SH-SY5Y (cell line): ENCODE data around the gene FGF12.

ENCODE experiments used
- GATA2 ChIP-seq: IDR thresholded peaks from 2 replicates; pipeline ENCODE4 v1.6.1; 2011; ENCODE audit warnings: mild to moderate bottlenecking, low read depth, low read length
- GATA3 ChIP-seq: IDR thresholded peaks from 2 replicates; pipeline ENCODE4 v1.6.1; 2011; ENCODE audit warnings: low read depth, mild to moderate bottlenecking, low read length, moderate library complexity

Gene FGF12

GRCh38 chr3:192253138-192253887 is 474.0 kb downstream of the FGF12 start:
- TF ChIP-seq GATA3: no peak
- TF ChIP-seq GATA2: no peak

GRCh38 chr3:192249516-192249915 is 477.8 kb downstream of the FGF12 start:
- TF ChIP-seq GATA3 (no peak), GATA2 (no peak)

- TF ChIP-seq GATA2: no peak
- no peak for TF ChIP-seq GATA3
These were observed 480.3 kb downstream of the FGF12 start for GRCh38 chr3:192246847-192247559.

GRCh38 chr3:192244591-192244990 is 482.8 kb downstream of the FGF12 start:
- TF ChIP-seq GATA2: no peak

GRCh38 chr3:192239956-192240355 is 487.4 kb downstream of the FGF12 start:
- no peak for TF ChIP-seq GATA3
- TF ChIP-seq GATA2: no peak

- TF ChIP-seq GATA2: no peak
- no peak for TF ChIP-seq GATA3
These were observed 489.2 kb downstream of the FGF12 start for GRCh38 chr3:192237992-192238608.

DNA sequence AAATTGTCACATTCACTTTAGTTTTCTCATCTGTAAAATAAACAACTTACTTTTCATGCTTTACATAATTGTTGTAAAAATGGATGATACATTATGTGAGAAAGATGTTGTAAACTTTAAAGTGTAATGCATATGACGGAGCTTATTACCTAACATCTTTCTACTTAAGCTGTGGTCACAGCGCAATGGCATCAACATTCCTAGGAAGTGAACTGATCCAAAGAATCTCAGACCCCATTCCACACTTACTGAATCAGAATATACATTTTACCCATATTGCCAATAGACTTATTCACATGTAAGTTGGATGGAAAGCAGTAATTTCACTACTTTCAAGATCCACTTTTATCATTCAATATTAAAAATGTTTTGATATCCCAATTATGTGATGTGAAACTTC is 497.5 kb downstream of the FGF12 start:
- no peak for TF ChIP-seq GATA2
- no peak for TF ChIP-seq GATA3

DNA sequence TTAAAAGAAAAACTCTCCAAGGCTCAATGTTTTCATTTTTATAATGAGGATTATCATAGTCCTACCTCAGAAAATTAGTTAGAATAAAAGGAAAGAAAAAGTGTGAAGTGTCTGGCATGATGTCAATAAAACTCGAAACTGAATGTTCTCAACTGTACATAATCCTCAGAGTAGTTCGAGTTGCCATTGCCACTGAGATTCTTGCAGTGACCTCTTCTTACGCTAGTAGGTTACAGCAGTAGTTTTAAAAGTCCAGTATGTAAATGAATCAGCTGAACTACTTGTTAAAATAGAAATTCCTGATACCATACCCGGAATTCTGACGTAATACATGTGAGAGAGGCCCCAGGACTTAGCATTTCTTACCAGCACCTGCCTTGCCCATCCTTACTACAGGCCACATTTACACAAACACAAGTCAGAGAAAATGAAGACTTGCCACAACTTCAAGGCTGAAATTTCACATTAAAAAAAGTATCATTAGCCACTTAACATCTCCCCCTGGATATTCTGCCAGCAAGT is 502.6 kb downstream of the FGF12 start:
- TF ChIP-seq GATA2: no peak

- no peak for TF ChIP-seq GATA3
- no peak for TF ChIP-seq GATA2
These were observed 503.5 kb downstream of the FGF12 start for GRCh38 chr3:192223815-192224214.

DNA sequence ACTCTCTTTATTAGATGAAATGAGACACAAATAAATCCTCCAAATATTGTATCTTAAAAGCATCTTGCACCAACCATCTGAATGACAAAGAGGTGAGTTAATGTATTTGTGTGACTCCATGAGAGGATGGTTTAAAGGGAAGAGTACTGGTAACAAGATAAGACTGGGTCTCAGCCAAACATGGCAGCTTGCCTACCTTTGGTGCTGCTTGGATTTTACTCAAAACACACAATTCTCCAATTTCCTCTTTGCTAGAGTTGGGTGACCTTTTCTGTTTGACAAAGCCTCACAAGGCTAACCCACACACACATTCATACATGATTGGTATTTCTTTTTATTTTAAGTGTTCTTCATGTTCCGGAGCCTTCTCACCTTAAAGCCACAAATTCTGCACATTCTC is 506.4 kb downstream of the FGF12 start:
- TF ChIP-seq GATA2 (no peak), GATA3 (no peak)

- no peak for TF ChIP-seq GATA2
- no peak for TF ChIP-seq GATA3
These were observed 507.4 kb downstream of the FGF12 start for GRCh38 chr3:192219926-192220325.

DNA sequence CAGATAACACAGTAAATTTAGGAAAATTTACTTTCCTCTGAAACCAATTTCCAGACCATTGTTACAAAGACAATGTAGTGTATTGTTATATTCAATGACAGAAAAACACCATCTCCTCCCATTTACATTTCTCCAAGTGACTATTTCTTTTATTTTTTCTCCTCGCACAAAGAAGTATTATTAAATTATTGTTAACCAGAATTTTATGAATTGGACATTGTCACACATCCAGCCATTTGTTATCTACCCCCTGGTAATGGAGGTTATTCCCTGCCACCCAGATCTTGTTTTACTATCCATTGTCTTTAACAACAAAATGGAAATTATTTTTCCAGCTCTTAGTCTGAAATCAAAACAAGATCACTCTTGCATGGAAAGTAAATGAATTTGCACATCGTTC is 511.3 kb downstream of the FGF12 start:
- TF ChIP-seq GATA2: no peak
- no peak for TF ChIP-seq GATA3

- TF ChIP-seq GATA2: no peak
These were observed 514.4 kb downstream of the FGF12 start for GRCh38 chr3:192212979-192213378.

GRCh38 chr3:192212335-192212734 is 515.0 kb downstream of the FGF12 start:
- TF ChIP-seq GATA3 (no peak), GATA2 (no peak)

DNA sequence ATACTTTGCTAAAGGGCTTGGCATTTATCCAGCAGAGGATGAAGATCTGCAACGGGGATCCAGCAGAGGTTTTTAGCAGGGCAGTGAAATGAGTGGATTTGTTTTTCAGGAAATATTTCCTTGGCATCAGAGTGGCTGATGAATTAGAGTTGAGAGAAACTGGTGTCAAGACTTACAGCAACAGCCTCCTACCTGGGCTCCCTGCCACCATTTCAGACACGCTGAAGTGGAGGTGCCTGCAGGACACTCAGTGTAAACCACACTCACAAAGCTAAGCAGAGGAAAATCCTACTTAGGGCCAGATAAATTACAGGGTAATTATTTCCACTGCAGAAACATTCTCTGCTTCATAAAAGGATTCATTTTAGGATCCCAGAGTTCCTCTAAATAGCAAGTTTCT is 519.7 kb downstream of the FGF12 start:
- TF ChIP-seq GATA3 (no peak), GATA2 (no peak)
